Measurements from ENCODE around the gene PKD2L1.

DNA sequence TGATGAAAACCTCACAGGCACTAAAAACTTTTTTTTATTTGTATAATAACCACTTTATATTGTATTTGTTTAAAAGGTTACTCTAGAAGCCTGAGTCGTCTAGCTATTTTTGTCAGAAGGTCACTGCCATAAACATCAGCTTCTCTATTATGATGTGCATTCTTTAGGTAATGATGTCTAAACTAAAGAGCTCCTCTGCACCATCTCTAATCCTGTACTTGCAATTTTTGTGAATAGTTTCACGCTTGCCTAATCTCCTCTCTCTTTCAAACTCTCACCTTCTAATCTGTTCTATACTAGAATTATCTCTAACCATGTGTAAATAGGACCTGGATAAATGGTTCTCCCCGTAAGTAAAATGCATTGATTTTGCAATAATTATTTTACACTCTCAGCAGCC, 90.2 kb downstream of the PKD2L1 start:
- TF ChIP-seq, protein P1, sequence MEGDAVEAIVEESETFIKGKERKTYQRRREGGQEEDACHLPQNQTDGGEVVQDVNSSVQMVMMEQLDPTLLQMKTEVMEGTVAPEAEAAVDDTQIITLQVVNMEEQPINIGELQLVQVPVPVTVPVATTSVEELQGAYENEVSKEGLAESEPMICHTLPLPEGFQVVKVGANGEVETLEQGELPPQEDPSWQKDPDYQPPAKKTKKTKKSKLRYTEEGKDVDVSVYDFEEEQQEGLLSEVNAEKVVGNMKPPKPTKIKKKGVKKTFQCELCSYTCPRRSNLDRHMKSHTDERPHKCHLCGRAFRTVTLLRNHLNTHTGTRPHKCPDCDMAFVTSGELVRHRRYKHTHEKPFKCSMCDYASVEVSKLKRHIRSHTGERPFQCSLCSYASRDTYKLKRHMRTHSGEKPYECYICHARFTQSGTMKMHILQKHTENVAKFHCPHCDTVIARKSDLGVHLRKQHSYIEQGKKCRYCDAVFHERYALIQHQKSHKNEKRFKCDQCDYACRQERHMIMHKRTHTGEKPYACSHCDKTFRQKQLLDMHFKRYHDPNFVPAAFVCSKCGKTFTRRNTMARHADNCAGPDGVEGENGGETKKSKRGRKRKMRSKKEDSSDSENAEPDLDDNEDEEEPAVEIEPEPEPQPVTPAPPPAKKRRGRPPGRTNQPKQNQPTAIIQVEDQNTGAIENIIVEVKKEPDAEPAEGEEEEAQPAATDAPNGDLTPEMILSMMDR (IDR thresholded peaks at IDR 0.05 in 8 of 11, conservative IDR thresholded peaks at IDR 0.05 in 3 of 11) = no peak
- no peak for TF ChIP-seq POLR2AphosphoS5 (IDR thresholded peaks at IDR 0.05)

Measured in spleen (tissue), 7 donors.